Amniotic epithelial cell (primary cell): ENCODE results near the gene CLTCL1.
A peak's percentile ranks its signal among the peaks of the same experiment; 100 is the strongest.
"Not testable (repeated sequence)": the region's sequence is repeated elsewhere in the genome, so short reads cannot be mapped to it uniquely, and the experiment has no call there.

Experiments used
- DNase-seq: peaks from one replicate; pipeline ENCODE4 v3.0.0-alpha.2; 2010; ENCODE audit warnings: low read depth

The CLTCL1 gene

DNA sequence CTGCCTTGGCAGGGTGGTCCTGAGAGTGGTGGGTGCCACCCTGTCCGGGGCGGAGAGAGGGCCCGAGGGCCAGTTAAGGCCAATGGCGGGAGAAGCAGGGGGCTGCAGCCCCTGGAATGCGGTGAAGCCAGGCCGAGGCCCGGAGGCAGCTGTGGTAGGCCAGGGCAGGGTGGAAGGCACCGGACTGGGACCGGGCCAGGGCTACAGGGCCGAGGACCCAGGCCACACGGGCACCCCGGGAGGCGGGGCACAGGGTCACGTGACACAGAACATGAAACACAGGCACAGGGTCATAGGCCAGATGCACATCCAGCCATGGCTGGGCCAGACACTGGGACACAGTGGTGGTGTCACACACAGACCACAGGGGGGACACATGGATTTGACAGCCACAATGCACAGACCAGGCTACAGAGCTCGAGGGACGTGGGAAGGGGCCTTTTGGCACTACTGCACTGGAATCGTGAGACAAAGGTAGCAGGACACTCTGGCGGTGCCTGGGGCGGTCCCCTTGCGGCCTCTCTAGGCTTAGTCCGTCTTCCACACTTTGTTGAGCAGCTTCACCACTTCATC lies 115.8 kb downstream of the CLTCL1 start:
- no peak for DNase-seq

DNA sequence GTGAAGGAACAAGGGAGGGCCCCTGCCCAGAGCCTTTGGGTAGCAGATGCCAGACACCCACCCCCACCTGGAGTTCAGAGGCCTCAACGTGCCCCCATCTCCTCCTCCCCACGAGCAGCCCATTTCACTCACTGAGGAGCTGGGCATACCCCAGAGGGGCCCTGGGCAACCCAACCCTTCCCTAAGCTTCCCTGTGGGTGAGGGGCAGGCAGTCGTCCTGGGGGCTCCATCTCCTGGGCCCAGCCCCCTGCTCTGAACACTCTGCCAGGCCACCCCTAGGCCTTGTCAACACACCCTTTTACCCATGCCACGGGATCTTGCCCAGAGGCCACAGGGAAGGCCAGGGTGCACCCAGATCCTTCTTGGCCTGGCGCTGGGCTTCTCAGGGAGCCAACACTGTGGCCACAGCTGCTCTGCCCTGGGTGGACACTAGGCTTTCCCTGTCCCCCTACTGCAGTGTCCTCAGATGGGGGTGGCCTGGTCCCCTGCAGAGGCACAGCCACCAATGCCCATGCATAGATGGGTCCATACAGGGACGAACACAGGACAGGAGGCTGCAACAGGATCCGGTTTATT lies 116.4 kb downstream of the CLTCL1 start:
- no peak for DNase-seq

DNA sequence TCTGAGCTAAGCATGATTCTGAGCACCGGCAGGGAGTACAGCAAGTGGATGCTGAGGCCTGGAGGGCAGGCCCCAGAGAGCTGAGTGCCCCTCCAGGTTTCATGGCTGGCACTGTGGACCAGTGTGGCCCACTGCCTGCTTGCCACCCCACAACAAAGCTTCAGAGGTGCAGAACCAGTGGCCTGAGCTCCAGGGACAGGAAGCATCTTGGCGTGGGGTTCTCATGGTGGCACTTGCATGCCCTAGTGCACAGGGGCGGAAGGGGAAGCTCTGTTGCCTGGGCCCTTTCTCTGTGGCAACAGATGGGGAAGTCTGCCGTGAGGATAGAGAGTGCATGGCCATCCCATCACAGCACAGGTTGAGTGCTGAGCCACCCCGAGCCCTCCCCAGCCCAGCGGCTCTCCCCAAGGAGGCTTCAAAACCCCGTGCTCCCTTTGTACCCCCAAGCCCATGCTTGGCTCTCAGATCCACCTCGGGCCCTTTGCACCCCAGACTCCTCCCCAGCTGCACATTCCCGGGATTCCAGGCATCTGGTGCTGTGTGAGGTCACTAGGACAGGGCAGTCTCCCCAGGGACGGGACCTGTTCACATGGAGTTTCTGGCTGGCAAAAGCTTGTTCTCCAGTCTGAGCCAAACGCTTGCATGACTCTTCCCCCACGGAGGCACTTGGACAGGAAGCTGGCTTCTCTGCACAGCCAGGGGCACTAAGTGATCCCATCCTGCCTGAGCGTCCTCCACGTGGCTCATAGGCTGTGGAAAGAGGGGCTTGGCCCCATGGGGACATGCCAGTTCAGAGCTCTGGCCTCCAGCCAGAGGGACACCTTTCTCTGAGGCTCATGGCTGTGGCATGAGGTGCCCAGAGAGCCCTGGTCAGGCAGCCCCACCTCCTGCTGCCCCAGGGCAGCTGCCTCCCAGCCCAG lies 117.2 kb downstream of the CLTCL1 start:
- peak; percentile 57 for DNase-seq

- no peak for DNase-seq
These were observed 118.2 kb downstream of the CLTCL1 start for GRCh38 chr22:19173047-19174035.

- DNase-seq = no peak
These were observed 119.1 kb downstream of the CLTCL1 start for GRCh38 chr22:19172213-19173046.

DNA sequence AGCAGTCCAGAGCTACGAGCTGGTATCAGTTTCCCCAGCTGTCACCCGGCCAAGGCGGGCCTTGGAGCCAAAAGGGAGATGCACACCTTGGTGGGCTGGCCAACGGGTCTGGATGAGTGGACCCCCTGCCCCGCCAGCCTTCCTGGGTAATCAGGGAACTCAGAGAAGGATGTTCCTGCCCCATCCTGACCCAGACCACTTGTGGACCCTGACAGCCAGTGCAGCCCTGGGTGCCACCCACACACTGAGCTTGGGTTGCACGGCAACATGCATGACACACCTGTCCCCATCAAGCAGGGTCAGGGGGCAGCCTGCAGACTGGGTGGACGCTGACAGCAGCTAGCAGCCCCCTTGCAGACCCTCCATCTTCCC lies 121.6 kb downstream of the CLTCL1 start:
- DNase-seq = no peak

- DNase-seq = no peak
These were observed 122.2 kb downstream of the CLTCL1 start for GRCh38 chr22:19169002-19169946.

DNA sequence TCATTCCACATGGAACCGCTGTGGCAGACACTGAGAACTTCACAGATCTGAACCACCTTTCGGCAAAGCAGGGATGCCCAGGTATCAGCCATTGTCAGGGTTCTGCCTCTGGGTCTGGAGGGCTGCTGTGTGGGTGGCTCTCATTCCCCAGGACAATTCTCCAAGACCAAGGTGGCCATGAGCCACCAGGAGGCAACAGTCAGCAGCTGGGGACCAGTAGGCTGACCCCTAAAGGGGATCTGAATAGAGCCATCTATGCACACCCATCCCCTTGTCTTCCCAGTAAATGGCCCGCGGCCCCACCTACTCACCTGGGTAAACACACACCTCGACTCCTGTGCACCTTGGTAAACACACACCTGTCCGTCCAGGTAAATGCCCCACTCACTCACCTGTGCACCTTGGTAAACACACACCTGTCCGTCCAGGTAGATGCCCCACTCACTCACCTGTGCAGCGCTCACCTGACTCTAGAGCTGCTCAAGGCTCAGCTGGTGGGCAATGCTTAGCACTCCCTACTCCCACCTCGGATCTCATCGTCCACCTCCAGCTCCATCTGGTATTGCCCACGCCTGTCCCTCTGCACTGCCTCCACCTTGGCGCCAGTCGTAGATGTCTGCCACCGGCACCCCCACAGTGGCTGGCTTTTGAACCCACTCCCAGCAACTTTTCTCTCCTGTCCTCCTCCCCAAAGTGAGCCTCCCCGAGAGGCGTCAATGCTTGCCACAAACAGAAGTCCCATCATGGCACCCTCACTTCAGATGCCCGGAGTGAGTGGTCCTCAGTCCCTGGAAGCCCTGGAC lies 123.2 kb downstream of the CLTCL1 start:
- DNase-seq = no peak

GRCh38 chr22:19167106-19167869 lies 124.2 kb downstream of the CLTCL1 start:
- DNase-seq = no peak

GRCh38 chr22:19166421-19166820 lies 125.1 kb downstream of the CLTCL1 start:
- no peak for DNase-seq

- no peak for DNase-seq
These were observed 127.1 kb downstream of the CLTCL1 start for GRCh38 chr22:19164425-19164824.

DNA sequence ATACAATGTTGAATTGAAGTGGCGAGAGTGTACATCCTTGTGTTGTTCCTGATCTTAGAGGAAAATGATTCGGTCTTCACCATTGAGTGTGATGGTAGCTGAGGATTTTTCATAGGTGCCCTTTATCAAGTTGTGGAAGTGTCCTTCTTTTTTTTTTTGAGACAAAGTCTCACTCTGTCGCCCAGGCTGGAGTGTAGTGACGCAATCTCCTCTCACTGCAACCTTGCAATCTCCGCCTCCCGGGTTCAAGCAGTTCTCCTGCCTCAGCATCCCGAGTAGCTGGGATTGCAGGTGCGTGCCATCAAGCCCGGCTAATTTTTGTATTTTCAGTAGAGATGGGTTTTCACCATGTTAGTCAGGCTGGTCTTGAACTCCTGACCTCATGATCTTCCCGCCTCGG lies 132.9 kb downstream of the CLTCL1 start:
- not testable (repeated sequence) for DNase-seq

- not testable (repeated sequence) for DNase-seq
These were observed 135.4 kb downstream of the CLTCL1 start for GRCh38 chr22:19156109-19156508.

GRCh38 chr22:19152942-19153883 lies 138.3 kb downstream of the CLTCL1 start:
- no peak for DNase-seq

DNA sequence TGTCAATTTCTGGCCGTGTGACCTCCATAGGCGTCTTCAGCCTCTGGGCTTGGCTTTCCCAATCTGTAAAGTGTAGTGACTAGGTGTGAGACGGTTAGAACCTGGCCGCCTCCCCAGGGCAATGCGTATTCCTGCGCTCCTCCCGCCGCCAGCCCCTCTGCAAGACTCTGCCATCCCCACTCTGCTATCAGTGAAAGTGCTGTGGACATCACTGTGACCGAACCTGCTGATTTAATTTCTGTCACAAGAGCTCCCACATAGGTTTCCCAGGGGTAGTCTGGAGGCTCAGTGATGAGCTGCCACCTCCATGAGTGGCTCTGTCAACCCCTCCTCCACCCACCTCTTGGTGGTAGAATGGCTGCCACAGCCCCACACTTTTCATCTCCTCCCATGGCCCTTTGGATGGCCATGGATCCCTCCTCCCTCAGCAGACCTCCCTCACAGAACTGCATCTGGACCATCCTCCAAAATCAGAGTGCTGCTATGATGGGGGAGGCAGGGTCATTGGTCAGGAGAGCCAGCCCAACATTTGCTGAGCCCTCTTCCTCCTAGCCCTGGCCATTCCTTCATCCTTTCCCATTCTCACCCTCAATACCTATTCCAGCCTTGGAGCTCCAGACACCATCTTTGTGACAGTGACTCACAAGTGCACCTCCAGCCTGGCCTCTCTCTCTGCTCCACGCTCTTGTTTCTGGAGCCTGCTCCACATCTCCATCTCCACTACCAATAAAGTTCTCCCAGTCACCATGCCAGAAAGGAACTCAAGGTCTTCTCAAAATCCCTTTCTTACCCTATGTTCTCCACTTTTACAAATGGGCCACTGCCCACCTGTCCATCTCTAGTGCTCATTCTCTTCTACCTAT lies 140.0 kb downstream of the CLTCL1 start:
- DNase-seq = no peak
